Measurements from ENCODE around the gene METTL26.
A peak's percentile ranks its signal among the peaks of the same experiment; 100 is the strongest.

Gene METTL26

GRCh38 chr16:593807-594206 lies 42.3 kb downstream of the METTL26 start:
- no peak for DNase-seq

DNA sequence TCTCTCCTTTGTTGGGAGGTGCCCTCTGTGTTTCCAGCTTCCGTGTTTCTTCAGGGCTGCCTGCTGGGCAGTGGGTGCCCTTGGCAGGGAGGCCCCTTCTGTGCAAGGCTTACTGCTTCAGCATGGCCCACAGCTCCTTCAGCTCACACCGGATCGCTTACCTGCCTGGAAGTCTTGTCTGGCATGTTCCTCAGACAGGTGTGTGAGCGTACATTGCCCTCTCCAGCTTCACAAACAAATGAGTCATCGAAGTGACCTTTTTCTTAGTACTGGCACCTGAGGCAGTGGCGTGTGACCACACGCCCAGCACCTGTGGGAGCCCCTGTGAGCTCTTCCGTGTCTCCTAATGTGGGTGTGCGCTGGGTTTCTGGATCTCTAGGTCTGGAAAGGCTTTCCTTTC lies 42.7 kb downstream of the METTL26 start:
- no peak for DNase-seq

GRCh38 chr16:592518-593306 lies 43.4 kb downstream of the METTL26 start:
- no peak for DNase-seq

- DNase-seq: no peak
These were observed 44.1 kb downstream of the METTL26 start for GRCh38 chr16:591892-592517.

DNA sequence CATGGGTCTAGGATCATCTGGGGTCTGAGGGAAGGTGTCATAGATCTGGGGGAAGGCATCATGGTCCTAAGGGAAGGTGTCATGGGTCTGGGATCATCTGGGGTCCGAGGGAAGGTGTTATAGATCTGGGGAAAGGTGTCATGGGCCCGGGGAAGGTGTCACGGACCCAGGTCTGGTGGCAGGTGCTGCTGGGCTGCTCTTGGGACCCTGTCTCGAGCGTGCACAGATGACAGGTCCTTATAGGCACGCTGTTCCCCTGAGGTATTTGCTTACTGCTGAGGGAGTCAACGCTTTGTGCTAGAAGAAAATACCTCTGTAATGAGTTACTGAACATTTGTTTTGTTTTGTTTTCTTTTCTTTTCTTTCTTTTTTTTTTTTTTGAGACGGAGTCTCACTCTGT lies 44.9 kb downstream of the METTL26 start:
- DNase-seq: no peak

- DNase-seq: no peak
These were observed 45.3 kb downstream of the METTL26 start for GRCh38 chr16:590815-591200.

DNA sequence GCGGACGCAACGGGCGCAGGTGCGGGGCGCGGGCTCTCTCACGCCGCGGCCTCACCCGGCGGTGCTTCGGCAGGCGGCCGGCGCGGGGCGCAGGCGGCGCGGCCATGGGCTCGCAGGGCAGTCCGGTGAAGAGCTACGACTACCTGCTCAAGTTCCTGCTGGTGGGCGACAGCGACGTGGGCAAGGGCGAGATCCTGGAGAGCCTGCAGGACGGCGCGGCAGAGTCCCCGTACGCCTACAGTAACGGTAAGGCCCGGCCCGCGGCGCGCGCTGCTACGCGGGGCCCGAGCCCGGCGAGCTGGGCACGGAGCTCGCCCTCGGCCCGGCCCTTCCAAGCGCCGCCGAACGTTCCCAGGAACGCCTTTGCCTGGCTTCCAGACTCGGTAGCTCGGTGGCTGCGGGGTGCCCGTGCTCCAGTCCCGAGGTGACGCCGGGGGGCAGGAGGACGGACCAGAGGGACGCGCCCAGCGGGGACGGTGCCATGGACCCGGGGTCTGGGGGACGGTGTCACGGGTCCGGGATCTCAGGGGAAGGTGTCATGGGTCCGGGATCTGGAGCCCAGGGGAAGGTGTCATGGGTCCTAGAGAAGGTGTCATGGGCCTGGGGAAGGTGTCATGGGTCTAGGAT lies 45.8 kb downstream of the METTL26 start:
- no peak for DNase-seq

- peak; percentile 99 for DNase-seq
These were observed 46.4 kb downstream of the METTL26 start, which contains the start of gene RAB40C for GRCh38 chr16:589658-590187. TSS of gene RAB40C (plus strand) at chr16:590066. CDS start at chr16:590292, 226 bp downstream.

- peak; percentile 98 for DNase-seq
These were observed 47.0 kb downstream of the METTL26 start for GRCh38 chr16:588889-589657.

- no peak for DNase-seq
These were observed 47.5 kb downstream of the METTL26 start for GRCh38 chr16:588639-588888.

DNA sequence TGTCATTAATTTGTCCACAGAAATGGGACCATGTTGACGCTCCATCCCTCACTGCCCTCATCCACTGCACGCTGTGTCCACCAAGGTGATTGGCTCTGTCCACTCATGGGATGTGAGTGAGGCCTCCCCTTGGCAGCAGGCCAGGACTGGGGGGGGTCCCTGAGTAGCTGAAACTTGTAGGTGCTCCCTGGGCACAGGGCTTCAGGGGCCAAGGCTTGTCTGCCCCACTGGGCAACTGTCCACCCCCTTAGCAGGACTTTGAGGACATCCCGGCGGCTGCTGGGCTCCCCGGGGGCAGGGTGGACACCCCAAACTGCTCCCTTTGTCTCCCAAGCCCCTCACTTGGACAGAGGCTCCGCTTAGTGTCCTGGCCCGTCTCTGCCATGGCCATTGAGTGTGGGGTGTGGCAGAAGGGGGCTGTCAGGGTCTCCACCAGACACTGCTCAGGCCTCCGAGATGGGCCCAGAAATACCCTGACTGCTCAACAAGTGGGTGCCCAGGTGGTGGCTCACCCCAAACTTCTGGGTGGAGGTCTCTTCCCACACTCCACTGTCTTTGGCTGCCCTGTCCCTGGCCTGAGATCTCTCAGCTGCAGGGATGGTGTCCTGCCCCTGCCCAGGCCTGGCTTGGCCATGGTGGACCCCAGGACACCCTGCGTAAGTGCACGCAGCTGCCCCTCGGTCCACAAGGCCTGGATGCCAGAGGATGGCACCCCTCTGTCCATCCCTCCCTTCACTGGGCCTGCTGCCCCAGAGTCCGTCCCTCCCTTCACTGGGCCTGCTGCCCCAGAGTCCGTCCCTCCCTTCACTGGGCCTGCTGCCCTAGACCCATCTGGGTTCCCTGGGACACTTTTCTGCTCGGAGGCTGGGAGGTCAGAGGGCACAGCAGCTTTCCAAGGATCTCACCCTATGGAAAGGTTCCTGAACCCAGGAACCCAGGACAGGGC lies 49.2 kb downstream of the METTL26 start:
- DNase-seq: no peak

DNA sequence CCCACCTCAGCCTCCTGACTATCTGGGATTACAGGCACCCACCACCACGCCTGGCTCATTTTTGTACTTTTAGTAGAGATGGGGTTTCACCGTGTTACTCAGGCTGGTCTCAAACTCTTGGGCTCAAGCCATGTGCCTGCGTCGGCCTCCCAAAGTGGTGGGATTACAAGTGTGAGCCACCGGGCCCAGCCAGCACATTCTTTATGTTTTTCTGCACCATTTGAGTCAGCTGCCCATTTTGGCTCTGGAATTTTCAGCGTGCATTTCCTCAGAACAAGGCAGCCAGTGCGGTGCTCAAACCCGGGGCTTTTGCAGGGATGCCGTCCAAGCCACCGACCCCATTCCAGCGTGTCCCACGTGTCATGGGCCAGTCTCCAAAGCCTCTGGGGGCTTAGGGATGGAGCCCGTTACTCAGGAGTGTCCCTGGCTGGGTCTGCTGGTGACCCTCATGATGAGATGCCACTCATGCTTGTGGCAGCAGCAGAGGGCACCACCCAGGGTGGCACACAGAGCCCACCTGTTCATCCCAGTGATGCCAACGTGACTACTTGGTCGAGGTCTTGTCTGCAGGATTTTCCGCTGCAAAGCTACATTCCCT lies 50.0 kb downstream of the METTL26 start:
- no peak for DNase-seq

- no peak for DNase-seq
These were observed 50.8 kb downstream of the METTL26 start for GRCh38 chr16:585351-585750.
